NT2/D1 (cell line): ENCODE data around the gene PPA2.

Source experiments
- SUZ12 ChIP-seq: IDR thresholded peaks from 2 replicates; pipeline ENCODE4 v1.6.1; 2011; ENCODE audit not compliant: insufficient read length, insufficient read depth; ENCODE audit errors: extremely low read depth
- YY1 ChIP-seq: IDR thresholded peaks from 2 replicates; pipeline ENCODE4 v1.6.1; 2011; ENCODE audit not compliant: insufficient read length, insufficient read depth
- ZNF274 ChIP-seq: IDR thresholded peaks from 2 replicates; pipeline ENCODE4 v1.6.1; 2011; ENCODE audit warnings: mild to moderate bottlenecking, low read depth, low read length

GRCh38 chr4:105472871-105473323 lies 965 bp downstream of the PPA2 start:
- TF ChIP-seq YY1 (no peak), SUZ12 (no peak), ZNF274 (no peak)
